Measurements from ENCODE around the gene SPRR3. TPM values are rescaled to one million over a fixed set of nuclear protein-coding genes. Genes with fewer than 3 reads are reported as not detected.

SPRR3 gene
- total and polyA plus RNA-seq, 7 donors: 2.1 to 13.2 TPM; not detected in 5

DNA sequence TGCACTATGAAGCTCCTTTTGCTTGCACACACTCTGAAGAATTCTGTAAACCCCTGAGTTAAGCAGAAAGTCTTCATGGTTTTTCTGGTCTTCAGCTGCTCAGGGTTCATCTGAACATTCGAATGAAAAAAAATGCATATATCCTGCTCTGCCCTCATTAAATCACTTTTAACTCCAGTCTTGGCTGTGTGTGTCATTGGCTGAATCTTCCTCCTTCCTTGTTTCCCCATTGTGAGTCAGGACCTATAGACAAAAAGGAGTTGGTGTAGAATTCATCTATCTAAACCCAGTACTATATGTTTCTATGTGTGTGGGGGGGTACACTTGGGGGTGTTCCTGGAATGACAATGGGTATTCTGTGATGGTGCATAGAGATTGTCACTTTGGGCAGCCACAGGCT is 22.9 kb downstream of the SPRR3 start:
- H3K4me1 ChIP-seq: no peaks in the 10 kb centered on the region
- intact Hi-C loops (cut with DNase I): no loop called here
- DNase-seq: no peak
- TF ChIP-seq POLR2A (IDR thresholded peaks at IDR 0.05) (no peak), EP300 (IDR thresholded peaks at IDR 0.05) (no peak), CTCF (IDR thresholded peaks at IDR 0.05) (no peak), POLR2AphosphoS5 (IDR thresholded peaks at IDR 0.05) (no peak)
- no peak overlapping the region for H3K27ac ChIP-seq
- WGBS, 2 donors: 86 to 89% methylated on average over 1 of the region's 1 CpG
- no peak overlapping the region for H3K4me3 ChIP-seq
- no peaks in the 10 kb centered on the region for H3K36me3 ChIP-seq
- H3K27me3 ChIP-seq: no peaks in the 10 kb centered on the region
- no peaks in the 10 kb centered on the region for H3K9me3 ChIP-seq

DNA sequence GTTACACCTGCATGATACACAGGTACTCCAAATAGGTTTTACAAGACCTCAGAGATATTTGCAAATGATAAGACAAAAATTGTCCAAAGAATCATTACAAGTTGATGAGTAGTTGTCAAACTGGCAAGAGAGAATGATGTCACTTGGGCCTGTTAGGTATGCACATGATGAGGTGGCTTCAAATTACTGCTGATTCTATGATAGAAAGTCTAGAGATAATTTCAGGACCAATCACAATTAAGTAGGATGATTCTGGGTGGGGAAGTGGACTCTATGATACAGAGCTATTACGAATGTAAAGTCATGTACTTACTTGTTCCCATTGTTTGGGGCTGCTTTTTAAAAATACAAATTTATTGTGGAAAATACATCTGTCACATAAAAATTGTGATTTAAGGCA is 24.2 kb downstream of the SPRR3 start:
- H3K36me3 ChIP-seq: no peaks in the 10 kb centered on the region
- H3K4me3 ChIP-seq: no peak overlapping the region
- 80% methylated on average over 1 of the region's 1 CpG for WGBS, 2 donors
- H3K9me3 ChIP-seq: no peaks in the 10 kb centered on the region
- DNase-seq: no peak
- H3K27ac ChIP-seq: no peak overlapping the region
- H3K27me3 ChIP-seq: no peaks in the 10 kb centered on the region
- no peaks in the 10 kb centered on the region for H3K4me1 ChIP-seq
- intact Hi-C loops (cut with DNase I): no loop called here
- no peak for TF ChIP-seq POLR2AphosphoS5 (IDR thresholded peaks at IDR 0.05)
- TF ChIP-seq POLR2A (IDR thresholded peaks at IDR 0.05): no peak
- TF ChIP-seq CTCF (IDR thresholded peaks at IDR 0.05): no peak
- TF ChIP-seq EP300 (IDR thresholded peaks at IDR 0.05): no peak

DNA sequence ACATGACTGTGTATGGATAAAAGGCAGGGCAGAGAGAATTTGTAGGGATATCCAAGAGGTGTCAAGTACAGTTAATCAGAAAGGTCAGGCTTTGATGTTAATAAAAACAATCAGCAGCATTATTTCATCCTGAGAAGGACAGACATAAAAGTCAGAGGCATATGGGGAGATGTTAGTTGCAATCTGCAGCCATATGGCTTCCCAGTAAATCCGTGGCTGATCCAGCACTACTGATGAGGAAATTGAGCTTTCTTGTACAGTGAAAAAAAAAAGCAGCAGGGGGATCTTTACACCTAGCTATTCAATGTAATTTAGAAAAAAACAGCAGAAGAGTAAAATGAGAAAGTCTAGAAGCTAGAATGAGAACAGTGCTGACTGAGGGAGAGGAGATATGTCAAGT is 27.2 kb downstream of the SPRR3 start:
- Histone ChIP-seq H3K4me3 (no peak overlapping the region), H3K4me1 (no peaks in the 10 kb centered on the region), H3K27me3 (no peaks in the 10 kb centered on the region), H3K9me3 (no peaks in the 10 kb centered on the region), H3K27ac (no peak overlapping the region), H3K36me3 (no peaks in the 10 kb centered on the region)
- TF ChIP-seq POLR2A (IDR thresholded peaks at IDR 0.05) (no peak), CTCF (IDR thresholded peaks at IDR 0.05) (no peak), EP300 (IDR thresholded peaks at IDR 0.05) (no peak), POLR2AphosphoS5 (IDR thresholded peaks at IDR 0.05) (no peak)
- intact Hi-C loops (cut with DNase I): no loop called here
- no peak for DNase-seq
- WGBS, 2 donors: 65 to 68% methylated on average over 1 of the region's 1 CpG

DNA sequence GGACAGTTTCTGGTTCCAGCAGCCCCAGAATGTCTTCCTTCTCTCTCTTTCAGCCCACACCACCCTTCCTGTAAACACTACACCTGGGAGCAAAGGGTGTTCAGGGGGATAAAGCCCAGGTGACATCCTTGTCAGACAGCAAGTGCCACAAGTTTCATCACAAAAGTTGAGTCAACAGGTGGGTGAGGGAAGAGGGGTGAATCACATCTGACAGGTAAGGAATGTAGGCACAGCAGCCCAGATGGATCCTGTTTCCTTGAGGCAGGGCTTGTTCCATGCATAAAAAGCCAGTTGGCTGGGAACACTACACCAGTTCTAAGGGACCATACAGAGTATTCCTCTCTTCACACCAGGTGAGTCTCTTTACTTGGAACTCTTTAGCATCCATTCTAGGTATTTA is 29.3 kb downstream of the SPRR3 start, which contains the start of gene SPRR1B:
Gene SPRR1B, plus strand, starts transcription at position 309 of the 400 bp plus-strand sequence. CDS start 1,143 bp downstream, outside the sequence.
- H3K9me3 ChIP-seq: no peaks in the 10 kb centered on the region
- no peaks in the 10 kb centered on the region for H3K36me3 ChIP-seq
- no peak within 1 kb of the TSS for H3K27ac ChIP-seq
- H3K27me3 ChIP-seq: no peaks in the 10 kb centered on the region
- no peaks in the 10 kb centered on the region for H3K4me1 ChIP-seq
- DNase-seq: no peak
- TF ChIP-seq CTCF (IDR thresholded peaks at IDR 0.05): no peak
- TF ChIP-seq POLR2A (IDR thresholded peaks at IDR 0.05): no peak
- TF ChIP-seq POLR2AphosphoS5 (IDR thresholded peaks at IDR 0.05): no peak
- no peak for TF ChIP-seq EP300 (IDR thresholded peaks at IDR 0.05)
- no peak within 1 kb of the TSS for H3K4me3 ChIP-seq
- intact Hi-C loops (cut with DNase I): no loop called here

- TF ChIP-seq CTCF (IDR thresholded peaks at IDR 0.05) (no peak), EP300 (IDR thresholded peaks at IDR 0.05) (no peak), POLR2A (IDR thresholded peaks at IDR 0.05) (no peak), POLR2AphosphoS5 (IDR thresholded peaks at IDR 0.05) (no peak)
- no peak for DNase-seq
- no peaks in the 10 kb centered on the region for H3K4me1 ChIP-seq
These were observed 30.5 kb downstream of the SPRR3 start for GRCh38 chr1:153032073-153032472.

More at GRCh38 chr1:153032073-153032472, 30.5 kb downstream of the SPRR3 start:
- no peak overlapping the region for H3K27ac ChIP-seq
- H3K4me3 ChIP-seq: no peak overlapping the region
- no peaks in the 10 kb centered on the region for H3K9me3 ChIP-seq
- no peaks in the 10 kb centered on the region for H3K36me3 ChIP-seq
- H3K27me3 ChIP-seq: no peaks in the 10 kb centered on the region
- intact Hi-C loops (cut with DNase I): no loop called here

All from sigmoid colon (tissue), 7 donors.